PFSK-1 (cell line): Measurements from ENCODE around the gene CSF1.

Experiments
- POLR2AphosphoS5 ChIP-seq: IDR thresholded peaks from 2 replicates; pipeline ENCODE4 v1.6.1; 2012; ENCODE audit warnings: low read depth, mild to moderate bottlenecking, control low read depth, low read length, moderate library complexity
- SIN3A ChIP-seq: IDR thresholded peaks from 2 replicates; pipeline ENCODE4 v1.6.1; 2012; ENCODE audit warnings: mild to moderate bottlenecking, low read length, moderate library complexity, borderline replicate concordance; ENCODE audit not compliant: insufficient read depth
- TF ChIP-seq, protein P1 (sequence below), 2 experiments: IDR thresholded peaks; 2 replicates each; pipeline versions ENCODE4 v1.6.1 to v1.8.0; 2011 to 2012; ENCODE audit warnings: low read depth in 2 of 2, low read length in 2 of 2, control low read depth in 1 of 2, inconsistent platforms in 1 of 2, mild to moderate bottlenecking in 1 of 2, moderate library complexity in 1 of 2; ENCODE audit not compliant: insufficient read depth in 1 of 2

DNA sequence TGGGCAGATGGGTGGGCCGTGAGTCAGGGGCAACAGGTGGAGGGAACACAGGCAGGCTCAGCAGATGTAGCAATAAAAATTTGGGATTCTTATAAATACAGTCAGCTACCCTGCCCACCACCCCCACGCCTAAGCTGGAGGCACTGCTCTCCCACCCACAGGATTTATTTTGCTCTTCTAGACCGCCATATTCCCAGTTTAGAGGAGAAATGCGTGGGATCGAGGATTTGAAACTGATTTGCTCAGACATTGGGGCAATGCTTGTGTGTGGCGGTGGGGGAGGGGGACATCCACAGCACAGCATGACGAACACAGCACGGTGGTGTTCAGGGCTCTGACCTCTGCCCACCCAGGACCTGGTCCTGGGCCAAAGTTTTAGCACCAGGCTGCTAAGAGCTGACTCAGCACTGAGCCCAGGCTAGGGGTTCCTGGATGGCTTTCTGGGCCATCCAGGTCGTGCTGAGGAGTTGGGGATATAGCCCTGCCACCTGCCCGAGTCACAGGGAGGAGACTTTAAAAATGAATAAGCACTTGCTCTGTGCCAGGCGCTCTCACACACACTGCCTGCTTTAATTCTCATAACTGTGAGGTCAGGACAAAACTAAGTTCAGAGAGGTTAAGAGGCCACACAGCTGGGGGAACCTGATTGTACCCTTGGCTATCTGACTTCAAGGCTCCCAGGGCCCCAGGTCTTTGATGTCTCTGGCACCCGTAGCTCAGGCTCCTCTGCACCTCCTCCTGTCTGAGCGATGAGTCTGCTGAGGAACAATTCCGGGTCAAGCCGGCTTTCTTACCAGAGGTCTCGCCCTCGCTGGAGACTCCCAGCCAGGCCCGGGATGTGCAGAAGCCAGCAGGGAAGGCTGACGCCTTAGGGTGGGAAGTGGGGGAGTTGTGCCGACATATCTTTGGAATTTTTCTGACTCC is 29.4 kb upstream of the CSF1 start:
- TF ChIP-seq POLR2AphosphoS5, result no peak
- TF ChIP-seq, protein P1, sequence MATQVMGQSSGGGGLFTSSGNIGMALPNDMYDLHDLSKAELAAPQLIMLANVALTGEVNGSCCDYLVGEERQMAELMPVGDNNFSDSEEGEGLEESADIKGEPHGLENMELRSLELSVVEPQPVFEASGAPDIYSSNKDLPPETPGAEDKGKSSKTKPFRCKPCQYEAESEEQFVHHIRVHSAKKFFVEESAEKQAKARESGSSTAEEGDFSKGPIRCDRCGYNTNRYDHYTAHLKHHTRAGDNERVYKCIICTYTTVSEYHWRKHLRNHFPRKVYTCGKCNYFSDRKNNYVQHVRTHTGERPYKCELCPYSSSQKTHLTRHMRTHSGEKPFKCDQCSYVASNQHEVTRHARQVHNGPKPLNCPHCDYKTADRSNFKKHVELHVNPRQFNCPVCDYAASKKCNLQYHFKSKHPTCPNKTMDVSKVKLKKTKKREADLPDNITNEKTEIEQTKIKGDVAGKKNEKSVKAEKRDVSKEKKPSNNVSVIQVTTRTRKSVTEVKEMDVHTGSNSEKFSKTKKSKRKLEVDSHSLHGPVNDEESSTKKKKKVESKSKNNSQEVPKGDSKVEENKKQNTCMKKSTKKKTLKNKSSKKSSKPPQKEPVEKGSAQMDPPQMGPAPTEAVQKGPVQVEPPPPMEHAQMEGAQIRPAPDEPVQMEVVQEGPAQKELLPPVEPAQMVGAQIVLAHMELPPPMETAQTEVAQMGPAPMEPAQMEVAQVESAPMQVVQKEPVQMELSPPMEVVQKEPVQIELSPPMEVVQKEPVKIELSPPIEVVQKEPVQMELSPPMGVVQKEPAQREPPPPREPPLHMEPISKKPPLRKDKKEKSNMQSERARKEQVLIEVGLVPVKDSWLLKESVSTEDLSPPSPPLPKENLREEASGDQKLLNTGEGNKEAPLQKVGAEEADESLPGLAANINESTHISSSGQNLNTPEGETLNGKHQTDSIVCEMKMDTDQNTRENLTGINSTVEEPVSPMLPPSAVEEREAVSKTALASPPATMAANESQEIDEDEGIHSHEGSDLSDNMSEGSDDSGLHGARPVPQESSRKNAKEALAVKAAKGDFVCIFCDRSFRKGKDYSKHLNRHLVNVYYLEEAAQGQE (IDR thresholded peaks at IDR 0.05; ENCODE audit: insufficient read depth in 1 of 2, low read depth in 2 of 2, low read length in 2 of 2), result no peak
- no peak for TF ChIP-seq SIN3A
